GM12878 (cell line): ENCODE results near the gene LRRC63. TPM values are rescaled to one million over a fixed set of nuclear protein-coding genes. Genes with fewer than 3 reads are reported as not detected.

Experiments
- ATAC-seq: fragments of 200-7000 bp; cut with Tn5 transposase; 3 replicates; pipeline ENCODE4 v1.9.1; 2020; ENCODE audit warnings: mild to moderate bottlenecking, moderate library complexity
- BruUV-seq: library from RNA; stranded (reverse); fragments of 400-500 nt; replicated peaks from 2 replicates; lab custom pipeline; 2021; lab: Mats Ljungman, UMichigan
- CTCF ChIA-PET: fragments of 300-600 bp; sonication (Branson Sonifier 250); formaldehyde crosslinking; extraction: SDS; loops from one replicate; lab custom pipeline; 2021; ENCODE audit warnings: inconsistent platforms; lab: Yijun Ruan, JAX
- POLR2A ChIA-PET: fragments of 350-600 bp; formaldehyde crosslinking; extraction: SDS; loops from one replicate; lab custom pipeline; 2021; ENCODE audit warnings: inconsistent platforms; lab: Charles Lee
- RAD21 ChIA-PET: fragments of 300-600 bp; sonication (Branson Sonifier 250); formaldehyde crosslinking; loops from one replicate; lab custom pipeline; 2023; ENCODE audit warnings: antibody characterized with exemption; ENCODE audit not compliant: unreplicated experiment; lab: Charles Lee
- SMC1A ChIA-PET: fragments of 300-600 bp; sonication (Branson Sonifier 250); formaldehyde crosslinking; loops from one replicate; lab custom pipeline; 2023; ENCODE audit not compliant: unreplicated experiment, uncharacterized antibody; lab: Charles Lee
- DNase-seq: peaks from one replicate; pipeline ENCODE4 v3.0.0-alpha.2; 2011; ENCODE audit warnings: low read depth, low spot score
- FAIRE-seq: peaks from 3 replicates; lab custom pipeline; 2011; peaks lifted over from hg19 to GRCh38; lab: Jason Lieb, UNC
- H2AFZ ChIP-seq: 2 replicates; pipeline ENCODE4 v1.6.0; 2011; ENCODE audit warnings: low read depth, low read length, control low read depth; ENCODE audit not compliant: control insufficient read depth
- H3K27ac ChIP-seq: 2 replicates; pipeline ENCODE4 v1.5.1; 2011; ENCODE audit warnings: control low read depth; ENCODE audit not compliant: control insufficient read depth, insufficient read depth
- H3K27me3 ChIP-seq, 2 experiments: replicated peaks in 1 of 2; 2 replicates each; pipeline versions ENCODE4 v1.6.0 to v1.6.1; 2011; ENCODE audit warnings: low read length in 1 of 2; ENCODE audit not compliant: control insufficient read depth in 2 of 2, insufficient read depth in 2 of 2
- H3K36me3 ChIP-seq, 2 experiments: 2 replicates each; pipeline ENCODE4 v1.5.1; 2011; ENCODE audit warnings: low read length in 1 of 2; ENCODE audit not compliant: control insufficient read depth in 2 of 2, insufficient read depth in 2 of 2
- H3K4me1 ChIP-seq: 2 replicates; pipeline ENCODE4 v1.6.1; 2011; ENCODE audit warnings: mild to moderate bottlenecking, low read length, moderate library complexity, mixed read lengths; ENCODE audit not compliant: control insufficient read depth, insufficient read depth
- H3K4me2 ChIP-seq: 2 replicates; pipeline ENCODE4 v1.6.0; 2011; ENCODE audit warnings: control low read depth; ENCODE audit not compliant: control insufficient read depth, insufficient read depth
- H3K4me3 ChIP-seq: fragments of 200-600 bp; sonication (generic); 2 replicates; pipeline ENCODE4 v1.5.1; 2016
- H3K79me2 ChIP-seq: 2 replicates; pipeline ENCODE4 v1.6.0; 2011; ENCODE audit warnings: low read length; ENCODE audit not compliant: control insufficient read depth, insufficient read depth
- H3K9ac ChIP-seq: 2 replicates; pipeline ENCODE4 v1.8.0; 2011; ENCODE audit warnings: low read length, control low read depth, mixed read lengths; ENCODE audit not compliant: control insufficient read depth, insufficient read depth
- H3K9me3 ChIP-seq: replicated peaks from 3 replicates; pipeline ENCODE4 v1.5.1; 2011; ENCODE audit warnings: mild to moderate bottlenecking, low read length; ENCODE audit not compliant: control insufficient read depth, insufficient read depth
- H4K20me1 ChIP-seq: 2 replicates; pipeline ENCODE4 v1.6.0; 2011; ENCODE audit not compliant: control insufficient read depth, insufficient read depth
- KAT2A ChIP-seq: conservative IDR thresholded peaks from 2 replicates; pipeline ENCODE4 v1.6.1; 2011; ENCODE audit warnings: low read depth, low read length; ENCODE audit not compliant: control insufficient read depth
- PML ChIP-seq: IDR thresholded peaks from 2 replicates; pipeline ENCODE4 v1.6.1; 2012; ENCODE audit warnings: low read length, inconsistent platforms
- SP1 ChIP-seq: IDR thresholded peaks from one replicate; pipeline ENCODE4 v1.6.1; 2011; ENCODE audit warnings: low read depth, low read length
- WGBS: methylation state at CpG from one replicate; pipeline ENCODE4 v1.1.6; 2016; ENCODE audit warnings: low lambda C conversion rate; ENCODE audit not compliant: insufficient replicate concordance, insufficient coverage; ENCODE audit errors: missing lambda C conversion rate; 5-methylcytosine and 5-hydroxymethylcytosine counted together
- in situ Hi-C: fragments of 300-500 bp; cut with MboI; formaldehyde crosslinking; loops from 9 replicates; pipeline ENCODE4 v1.14.3; 2018; ENCODE audit warnings: mixed read lengths
- intact Hi-C: fragments of 100-400 bp; cut with micrococcal nuclease; formaldehyde crosslinking; loops from one replicate; pipeline ENCODE4 v1.14.2; 2022; ENCODE audit not compliant: unreplicated experiment
- polyA plus RNA-seq, 11 experiments: library from polyadenylated mRNA; depleted of rRNA in 4 of 11; unstranded in 6 of 11; stranded (reverse) in 5 of 11; fragments of >200 nt; fragmentation: Nextera tagmentation in 4 of 11; fragmentation: Illumina TruSeq in 1 of 11; extraction: Ambion mirVana in 4 of 11; extraction: Trizol in 1 of 11; gene quantifications; 1 replicate in 1 of 11; 2 replicates in 10 of 11; pipeline versions ENCODE4 v1.2.1 to v1.2.3, GENCODE V29; 2011 to 2016; ENCODE audit warnings: inconsistent platforms in 2 of 11, missing spikeins in 2 of 11, low read depth in 1 of 11
- total RNA-seq, 4 experiments: library from RNA; depleted of rRNA in 3 of 4; stranded (reverse); fragments of >200 nt in 3 of 4; fragmentation: Illumina TruSeq in 1 of 4; extraction: Trizol in 1 of 4; gene quantifications; 2 replicates each; pipeline versions ENCODE4 v1.2.1 to v1.2.3, GENCODE V29; 2013 to 2021
- TF ChIP-seq, protein P1 (sequence below): fragments of 450-650 bp; IDR thresholded peaks from 2 replicates; pipeline ENCODE4 v1.6.1; 2017; ENCODE audit warnings: mild to moderate bottlenecking, moderate library complexity
- TF ChIP-seq, protein P2 (sequence below): IDR thresholded peaks from 2 replicates; pipeline ENCODE4 v1.6.1; 2011; ENCODE audit warnings: low read depth, low read length, improper control_type of control experiment, borderline replicate concordance

Gene LRRC63
- total and polyA plus RNA-seq, 10 of the 15 experiments (the other 5 are each of a cell fraction or from before 2014, with no cell fraction given), result 0.34 to 0.98 (median 0.76) TPM; not detected in 1

DNA sequence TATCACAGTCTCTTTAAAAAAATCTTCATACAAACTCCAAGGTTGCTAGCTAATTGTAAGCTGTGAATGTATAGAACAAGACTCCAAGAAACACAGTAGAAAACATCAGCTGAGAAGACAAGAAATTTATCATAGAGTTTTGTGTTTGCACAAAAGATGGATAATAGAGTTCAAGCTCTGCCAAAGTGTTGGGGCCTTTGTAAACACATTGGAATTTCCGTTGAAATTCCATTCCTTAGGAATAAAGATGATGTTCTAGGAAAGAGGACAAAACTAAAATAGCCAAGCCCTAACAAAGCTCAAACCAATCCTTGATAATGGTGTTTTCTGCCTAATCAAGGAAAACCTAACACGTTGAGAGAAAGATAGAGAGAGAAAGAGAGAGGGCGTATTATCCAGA is 20.6 kb downstream of the LRRC63 start:
- no TSS peak for BruUV-seq
- H3K27ac ChIP-seq, result no peak overlapping the region
- in situ Hi-C loops, result no loop called here
- DNase-seq (no peak), FAIRE-seq (no peak)
- RAD21 ChIA-PET, result no interaction called here
- H3K9ac ChIP-seq, result no peak overlapping the region
- no peaks in the 10 kb centered on the region for H3K79me2 ChIP-seq
- TF ChIP-seq PML (no peak), SP1 (no peak), KAT2A (no peak)
- TF ChIP-seq, protein P1, sequence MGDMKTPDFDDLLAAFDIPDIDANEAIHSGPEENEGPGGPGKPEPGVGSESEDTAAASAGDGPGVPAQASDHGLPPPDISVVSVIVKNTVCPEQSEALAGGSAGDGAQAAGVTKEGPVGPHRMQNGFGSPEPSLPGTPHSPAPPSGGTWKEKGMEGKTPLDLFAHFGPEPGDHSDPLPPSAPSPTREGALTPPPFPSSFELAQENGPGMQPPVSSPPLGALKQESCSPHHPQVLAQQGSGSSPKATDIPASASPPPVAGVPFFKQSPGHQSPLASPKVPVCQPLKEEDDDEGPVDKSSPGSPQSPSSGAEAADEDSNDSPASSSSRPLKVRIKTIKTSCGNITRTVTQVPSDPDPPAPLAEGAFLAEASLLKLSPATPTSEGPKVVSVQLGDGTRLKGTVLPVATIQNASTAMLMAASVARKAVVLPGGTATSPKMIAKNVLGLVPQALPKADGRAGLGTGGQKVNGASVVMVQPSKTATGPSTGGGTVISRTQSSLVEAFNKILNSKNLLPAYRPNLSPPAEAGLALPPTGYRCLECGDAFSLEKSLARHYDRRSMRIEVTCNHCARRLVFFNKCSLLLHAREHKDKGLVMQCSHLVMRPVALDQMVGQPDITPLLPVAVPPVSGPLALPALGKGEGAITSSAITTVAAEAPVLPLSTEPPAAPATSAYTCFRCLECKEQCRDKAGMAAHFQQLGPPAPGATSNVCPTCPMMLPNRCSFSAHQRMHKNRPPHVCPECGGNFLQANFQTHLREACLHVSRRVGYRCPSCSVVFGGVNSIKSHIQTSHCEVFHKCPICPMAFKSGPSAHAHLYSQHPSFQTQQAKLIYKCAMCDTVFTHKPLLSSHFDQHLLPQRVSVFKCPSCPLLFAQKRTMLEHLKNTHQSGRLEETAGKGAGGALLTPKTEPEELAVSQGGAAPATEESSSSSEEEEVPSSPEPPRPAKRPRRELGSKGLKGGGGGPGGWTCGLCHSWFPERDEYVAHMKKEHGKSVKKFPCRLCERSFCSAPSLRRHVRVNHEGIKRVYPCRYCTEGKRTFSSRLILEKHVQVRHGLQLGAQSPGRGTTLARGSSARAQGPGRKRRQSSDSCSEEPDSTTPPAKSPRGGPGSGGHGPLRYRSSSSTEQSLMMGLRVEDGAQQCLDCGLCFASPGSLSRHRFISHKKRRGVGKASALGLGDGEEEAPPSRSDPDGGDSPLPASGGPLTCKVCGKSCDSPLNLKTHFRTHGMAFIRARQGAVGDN, result no peak
- TF ChIP-seq, protein P2, sequence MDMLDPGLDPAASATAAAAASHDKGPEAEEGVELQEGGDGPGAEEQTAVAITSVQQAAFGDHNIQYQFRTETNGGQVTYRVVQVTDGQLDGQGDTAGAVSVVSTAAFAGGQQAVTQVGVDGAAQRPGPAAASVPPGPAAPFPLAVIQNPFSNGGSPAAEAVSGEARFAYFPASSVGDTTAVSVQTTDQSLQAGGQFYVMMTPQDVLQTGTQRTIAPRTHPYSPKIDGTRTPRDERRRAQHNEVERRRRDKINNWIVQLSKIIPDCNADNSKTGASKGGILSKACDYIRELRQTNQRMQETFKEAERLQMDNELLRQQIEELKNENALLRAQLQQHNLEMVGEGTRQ, result no peak
- TF ChIP-seq, all 136 proteins: peak for 0
- Histone ChIP-seq H3K9me3 (peaks cover 12% of the 10 kb centered on the region), H3K36me3 (no peaks in the 10 kb centered on the region), H4K20me1 (no peaks in the 10 kb centered on the region), H2AFZ (no peak overlapping the region), H3K4me1 (no peaks in the 10 kb centered on the region), H3K4me2 (no peak overlapping the region), H3K27me3 (no peaks in the 10 kb centered on the region), H3K4me3 (no peak overlapping the region)
- 72% methylated on average over 3 of the region's 3 CpGs for WGBS
- intact Hi-C loops, result no loop called here
- ChIA-PET SMC1A (no interaction called here), CTCF (interaction anchor here (0.6 kb wide), 1 partner anchor 686 kb away, joined by 3 read pairs; no protein-coding TSS in a partner anchor), POLR2A (no interaction called here)
- ATAC-seq, result no peak
